ENCODE measurements around the gene PSMB5.
A peak's percentile ranks its signal among the peaks of the same experiment; 100 is the strongest.
"Not testable (repeated sequence)": the region's sequence is repeated elsewhere in the genome, so short reads cannot be mapped to it uniquely, and the experiment has no call there.

PSMB5 gene

GRCh38 chr14:23013054-23013748 lies 21.5 kb downstream of the PSMB5 start:
- DNase-seq, result peak; percentile 66 to 94

DNA sequence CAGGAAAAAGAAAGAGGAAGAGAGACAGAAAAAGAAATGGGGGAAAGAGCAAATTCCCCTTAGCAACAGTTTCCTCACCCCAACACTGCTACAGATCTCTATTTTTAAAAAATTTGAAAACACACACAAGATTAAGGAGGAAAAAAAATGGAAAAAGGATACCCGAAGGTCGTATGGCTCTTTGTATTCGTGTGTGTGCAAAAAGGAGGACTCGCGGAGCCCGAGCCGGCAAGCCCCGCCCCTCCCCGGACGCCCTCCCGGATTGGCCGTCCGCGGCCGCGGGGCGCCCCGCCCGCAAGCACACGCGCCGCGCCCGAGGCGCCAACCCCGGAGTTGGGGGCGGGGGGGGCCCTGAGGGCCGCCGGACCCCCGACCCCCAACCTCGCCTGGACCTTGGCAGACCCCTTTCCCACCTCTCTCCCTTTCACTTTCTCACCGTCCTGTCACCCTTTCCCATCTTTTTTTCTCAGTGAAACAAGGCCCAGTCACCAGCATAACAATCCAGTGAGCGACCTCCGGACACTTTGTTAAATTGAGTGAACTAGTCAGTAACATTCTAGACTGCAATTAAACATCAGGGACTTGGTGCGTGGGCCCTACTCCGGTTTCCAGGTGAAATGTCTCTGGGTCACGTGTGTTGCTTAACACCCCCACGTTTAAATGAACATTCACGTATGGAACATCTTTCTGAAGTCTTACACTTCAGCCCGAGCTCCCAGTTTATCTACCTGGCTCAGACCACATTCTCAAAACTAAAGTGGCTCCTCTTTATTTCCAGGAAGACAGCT lies 24.6 kb downstream of the PSMB5 start, which contains the start of gene C14orf93:
Gene C14orf93, minus strand, starts transcription at position 205 of the 788 bp plus-strand sequence. CDS start 11,120 bp downstream, outside the sequence.
- DNase-seq, result peak; percentile 70 to 80

- DNase-seq, result no peak
Measured at GRCh38 chr14:23009483-23009938, 25.2 kb downstream of the PSMB5 start.

DNA sequence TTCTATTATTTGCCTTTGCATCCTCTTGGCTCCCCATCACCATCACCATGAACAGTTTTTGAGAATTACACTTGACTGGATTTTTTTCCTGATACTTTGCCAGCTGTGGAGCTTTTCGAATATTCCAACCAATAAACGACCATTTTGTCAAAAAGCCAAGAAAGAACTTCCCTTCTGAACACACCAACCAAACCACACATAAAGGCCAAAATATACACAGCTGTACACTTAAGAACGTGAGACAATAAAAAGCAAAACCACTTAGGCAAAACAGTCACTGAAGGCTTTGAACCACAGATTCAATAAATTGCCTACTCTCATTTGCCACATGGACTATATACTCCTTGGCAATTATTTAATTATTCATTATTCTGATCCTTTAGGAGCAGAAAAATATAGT lies 25.9 kb downstream of the PSMB5 start:
- no peak for DNase-seq

DNA sequence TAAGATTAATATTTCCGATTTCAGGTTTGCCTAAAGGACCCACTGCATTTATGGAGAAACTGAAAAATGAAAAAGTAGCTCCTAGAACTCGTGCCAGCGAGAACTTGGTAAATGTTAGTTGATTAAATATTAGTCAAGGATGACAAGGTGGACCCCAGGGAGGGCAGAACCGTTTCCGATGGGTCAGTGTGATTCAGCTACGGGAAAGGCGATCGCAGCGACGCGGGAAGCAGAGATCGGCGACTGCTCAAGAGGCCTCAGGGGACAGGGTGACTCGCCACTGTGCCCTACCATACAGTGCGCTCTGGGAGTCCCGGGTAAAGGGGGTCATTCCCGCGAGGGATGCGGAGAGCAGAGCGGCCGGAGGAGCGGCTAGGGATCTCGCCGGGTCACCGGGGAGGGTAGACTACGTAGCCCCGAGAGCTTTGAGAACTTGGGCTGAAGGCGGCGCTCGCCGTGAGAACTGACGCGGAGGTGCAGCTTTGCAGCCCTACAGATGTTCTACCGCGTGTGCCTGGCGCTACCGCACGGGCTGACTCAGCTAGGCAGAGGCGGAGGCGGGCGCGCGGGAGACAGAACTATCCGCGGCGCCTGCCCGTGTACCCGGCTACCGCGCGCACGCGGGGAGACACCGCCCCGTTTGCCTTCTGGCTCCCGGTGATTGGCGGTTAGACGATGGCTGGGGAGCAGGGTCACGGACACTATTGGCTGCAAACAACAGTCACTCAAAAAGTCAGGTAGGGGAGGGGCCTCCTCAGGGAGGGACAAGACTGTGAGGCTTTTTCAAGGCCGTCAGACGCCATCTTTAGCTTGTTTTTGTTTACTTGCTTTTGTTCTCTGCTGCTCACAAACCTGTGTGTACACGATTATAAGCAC lies 27.9 kb downstream of the PSMB5 start:
- peak; percentile 99 to 100 for DNase-seq

GRCh38 chr14:23006188-23006534 lies 28.5 kb downstream of the PSMB5 start:
- DNase-seq, result no peak

DNA sequence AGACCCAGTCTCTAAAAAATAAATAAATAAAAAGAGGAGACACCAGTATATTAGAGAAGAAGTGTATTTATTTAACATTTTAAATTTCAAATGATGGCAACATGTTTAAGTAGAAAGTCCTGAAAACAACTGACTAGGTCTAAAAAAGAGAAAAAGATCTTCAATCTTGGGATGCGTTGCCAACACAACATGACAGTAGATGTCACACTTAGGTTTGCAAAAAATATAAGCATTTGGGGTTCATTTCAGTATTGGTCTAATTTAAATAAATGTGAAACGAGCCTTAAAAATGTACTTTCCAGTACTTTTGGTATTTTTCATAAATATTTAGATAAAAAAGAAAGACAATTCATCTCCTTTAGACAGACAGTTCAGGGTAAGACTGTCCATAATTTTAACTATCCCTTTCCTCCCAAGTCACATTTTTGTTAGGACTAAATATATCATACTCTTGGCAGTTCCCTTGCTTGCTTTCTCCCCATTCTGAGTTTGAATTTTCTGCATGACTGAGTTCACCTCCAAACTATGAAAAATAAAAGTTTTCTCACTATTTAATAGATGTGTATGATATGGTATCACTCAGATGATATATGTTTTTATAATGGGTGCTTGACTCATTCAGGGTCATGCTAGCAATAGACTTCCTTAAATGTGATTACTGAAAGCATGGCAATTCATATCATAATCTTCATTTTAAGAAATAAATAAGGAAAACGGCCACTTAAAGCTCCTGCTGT lies 29.1 kb downstream of the PSMB5 start:
- no peak for DNase-seq

DNA sequence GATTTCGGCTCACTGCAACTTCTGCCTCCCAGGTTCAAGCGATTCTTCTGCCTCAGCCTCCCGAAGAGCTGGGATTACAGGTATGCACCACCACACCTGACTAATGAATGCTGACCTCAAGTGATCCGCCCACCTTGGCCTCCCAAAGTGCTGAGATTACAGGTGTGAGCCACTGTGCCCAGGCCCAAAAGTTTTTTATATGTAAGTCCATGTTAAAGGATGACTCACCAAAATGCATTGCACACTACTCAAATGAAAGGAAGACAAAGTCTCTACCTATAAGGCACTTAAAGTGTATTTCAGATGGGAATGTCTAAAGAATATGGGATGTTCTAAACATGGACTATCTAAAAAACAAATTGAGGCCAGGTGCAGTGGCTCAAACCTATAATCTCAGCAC lies 30.4 kb downstream of the PSMB5 start:
- not testable (repeated sequence) for DNase-seq

- DNase-seq, result no peak
Measured at GRCh38 chr14:23002592-23002991, 32.1 kb downstream of the PSMB5 start.

DNA sequence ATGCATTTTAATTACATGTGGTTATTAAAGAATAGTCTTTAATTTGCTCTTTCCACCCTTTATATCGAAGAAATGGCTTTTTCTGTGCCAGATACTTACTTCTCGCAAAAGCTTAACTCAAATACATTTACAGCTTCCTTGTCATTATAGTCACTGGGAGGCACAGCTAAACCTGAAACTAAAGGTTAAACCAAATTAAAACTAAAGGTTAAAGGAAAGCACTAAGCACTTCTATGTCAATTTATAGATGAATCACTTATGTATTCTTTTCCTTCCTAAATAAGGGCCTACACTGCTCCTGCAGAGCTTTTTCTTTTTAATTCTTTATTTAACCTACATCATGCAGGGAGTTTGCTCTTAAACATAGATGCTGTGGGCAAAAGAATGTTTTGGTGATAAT lies 33.8 kb downstream of the PSMB5 start:
- no peak for DNase-seq

DNA sequence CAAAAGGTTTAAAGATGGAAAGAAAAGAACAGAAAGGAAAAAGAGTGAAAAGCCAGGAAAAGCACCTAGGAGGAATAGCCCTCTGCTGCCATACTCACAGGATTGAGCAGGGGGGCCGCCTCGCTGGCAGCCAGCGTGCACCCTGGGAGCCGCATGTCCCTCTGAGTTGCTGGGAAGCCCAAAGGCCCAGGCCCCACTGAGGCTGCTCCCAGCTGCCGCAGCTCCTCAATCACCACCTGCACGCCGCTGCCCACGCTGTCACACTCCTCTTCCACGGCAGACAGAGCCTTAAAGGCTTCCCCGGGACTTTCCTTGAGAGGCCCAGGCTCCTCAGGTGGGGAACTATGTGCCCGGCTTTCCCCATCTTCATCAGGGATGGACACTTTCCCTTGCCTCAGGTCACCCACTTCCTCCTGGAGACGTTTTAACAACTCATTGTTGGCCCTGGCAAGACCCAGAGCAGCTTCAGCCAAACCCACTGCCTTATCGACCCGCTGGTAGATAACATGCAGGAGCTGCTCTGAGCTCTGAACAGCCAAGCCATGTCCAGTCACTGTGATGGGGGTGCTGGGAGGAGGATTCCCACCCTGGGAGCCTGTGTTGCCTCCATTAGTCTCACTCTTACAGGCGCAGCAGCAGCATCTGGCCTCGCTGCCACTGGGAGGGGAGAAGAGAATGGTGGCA lies 36.2 kb downstream of the PSMB5 start:
- DNase-seq, result peak; percentile 32 to 61

DNA sequence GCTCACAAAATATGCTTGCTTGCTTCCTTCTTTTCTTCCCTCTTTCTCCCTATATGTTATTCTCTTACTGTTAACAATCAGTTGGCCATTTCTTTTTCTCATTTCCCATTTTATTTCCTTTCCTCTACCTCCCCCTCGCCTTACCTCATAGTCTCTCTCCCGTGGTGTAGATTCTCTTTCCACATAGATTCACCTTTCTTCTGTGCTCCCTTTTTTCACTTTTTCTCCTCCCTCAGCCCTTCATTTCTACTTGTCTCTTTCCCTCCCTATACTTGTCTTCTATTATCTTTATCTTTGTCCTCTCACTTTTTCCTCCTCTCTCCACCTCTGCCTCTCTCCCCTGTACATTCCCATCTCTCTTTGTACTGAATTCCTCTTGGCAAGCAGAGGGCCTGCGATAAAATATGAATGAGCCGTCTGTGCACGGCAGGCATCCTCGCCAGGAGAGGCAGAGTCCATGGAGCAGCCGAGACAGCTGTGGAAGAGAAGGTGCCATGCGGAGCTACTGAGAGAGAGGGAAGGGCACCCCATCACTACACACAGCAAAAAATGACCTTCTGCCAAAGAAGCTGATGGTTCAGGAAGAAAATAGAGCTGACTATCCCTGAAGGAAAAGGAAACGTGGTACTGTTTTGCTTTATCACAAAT lies 36.9 kb downstream of the PSMB5 start:
- DNase-seq, result peak; percentile 53 to 78

GRCh38 chr14:22996768-22997654 lies 37.7 kb downstream of the PSMB5 start:
- peak; percentile 100 for DNase-seq

DNA sequence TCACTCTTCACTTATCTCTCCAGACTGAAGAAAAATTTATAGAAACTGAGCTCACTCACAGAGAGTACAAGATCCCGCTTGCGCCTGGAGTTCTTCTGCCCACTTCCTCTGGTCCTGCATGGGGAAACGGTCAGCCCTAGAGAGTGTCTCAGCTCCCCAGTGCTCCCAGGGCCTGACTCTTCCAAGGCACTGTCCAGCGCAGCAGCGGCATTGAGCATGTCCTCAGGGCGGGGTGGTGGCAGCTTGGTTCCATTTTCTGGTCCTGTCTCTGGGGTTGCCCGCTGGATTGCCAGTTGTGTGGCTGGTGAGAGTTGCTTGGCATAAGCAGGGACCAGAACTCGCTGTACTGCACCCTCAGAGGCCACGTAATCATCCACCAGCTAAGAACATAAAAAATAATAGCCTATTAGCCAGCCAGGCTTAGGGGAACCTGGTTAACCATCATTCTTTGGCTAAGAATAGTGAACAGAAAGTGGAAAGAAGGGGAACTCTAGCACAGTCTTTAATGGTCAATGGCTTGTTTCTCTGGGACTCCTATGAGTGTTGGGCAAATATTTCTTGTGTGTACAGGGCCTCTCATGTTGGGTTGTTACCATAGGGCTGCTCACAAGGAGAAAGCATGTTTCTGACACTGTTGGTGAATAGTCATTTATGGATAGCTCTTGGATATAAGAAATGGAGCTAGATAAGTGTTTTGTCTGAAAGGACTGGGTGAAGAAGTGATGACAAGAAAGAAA lies 38.6 kb downstream of the PSMB5 start:
- peak in 1 of 2 experiments; percentile 54 for DNase-seq

DNA sequence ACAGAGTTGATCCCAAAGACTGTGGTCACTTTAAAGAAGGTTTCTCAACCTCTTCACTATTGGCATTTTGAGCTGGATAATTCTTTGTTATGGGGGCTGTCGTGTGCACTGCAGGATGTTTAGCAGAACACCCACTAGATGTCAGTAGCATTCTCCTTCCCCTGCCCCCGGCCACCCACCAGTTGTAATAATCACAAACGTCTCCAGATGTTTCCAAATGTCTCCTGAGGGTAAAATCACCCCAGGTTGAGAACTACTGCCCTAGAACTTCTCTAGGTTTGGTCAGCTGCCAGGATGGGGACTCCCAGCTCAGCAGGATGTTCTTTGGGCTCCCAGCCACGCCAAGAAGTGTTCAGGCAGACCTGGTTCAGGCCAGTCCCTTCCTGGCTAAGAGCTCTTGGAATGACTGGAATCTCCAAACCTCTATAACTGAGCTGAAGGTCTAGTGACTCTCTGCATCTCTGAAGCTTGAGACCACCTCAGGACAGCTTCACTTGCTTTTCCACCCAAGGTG lies 39.9 kb downstream of the PSMB5 start:
- DNase-seq, result peak; percentile 84 to 87

- no peak for DNase-seq
Measured at GRCh38 chr14:22993517-22993916, 41.2 kb downstream of the PSMB5 start.

DNA sequence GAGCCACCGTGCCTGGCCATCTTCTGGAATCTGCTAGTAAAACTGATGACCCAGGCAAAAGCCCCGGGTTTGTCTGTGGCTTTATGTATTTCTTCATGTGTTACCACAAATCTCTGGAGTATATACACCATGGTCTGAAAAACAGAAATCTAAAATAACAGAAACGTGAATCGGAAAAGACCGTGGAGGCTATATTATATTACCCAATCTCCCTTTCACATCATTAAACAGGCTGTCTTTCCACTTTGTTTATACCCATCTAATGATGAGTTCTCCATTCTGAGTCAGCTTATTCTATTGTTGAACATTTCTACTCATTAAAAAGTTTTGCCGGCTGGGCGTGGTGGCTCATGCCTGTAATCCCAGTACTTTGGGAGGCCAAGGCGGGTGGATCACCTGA lies 42.8 kb downstream of the PSMB5 start:
- DNase-seq, result no peak

- DNase-seq, result peak in 1 of 2 experiments; percentile 31
Measured at GRCh38 chr14:22987291-22987690, 47.4 kb downstream of the PSMB5 start.

DNA sequence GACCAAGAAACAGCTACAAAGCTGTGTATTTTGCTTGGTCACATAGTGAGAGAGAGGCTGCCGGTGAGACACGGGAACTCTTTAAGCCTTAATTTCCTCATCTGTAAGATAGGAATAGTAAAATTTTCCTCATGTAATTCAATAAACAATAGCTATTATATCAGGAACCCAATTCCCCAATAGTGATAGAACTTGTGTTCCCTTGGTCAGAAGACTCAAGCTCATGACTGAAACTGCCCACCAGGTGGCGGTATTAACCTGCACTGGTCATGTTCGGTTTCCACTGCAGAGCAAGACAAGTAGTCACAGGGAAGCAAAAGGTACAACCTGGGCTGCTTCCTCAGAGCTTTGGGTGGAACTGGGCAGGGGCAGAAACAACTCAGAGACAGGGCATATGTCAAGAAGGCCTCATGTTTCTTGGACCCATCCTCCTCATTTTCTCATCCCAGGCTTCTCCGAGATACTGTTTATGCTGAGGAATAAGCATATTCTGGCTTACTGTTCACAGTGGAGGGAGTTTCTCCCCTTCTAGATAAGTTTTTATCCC lies 48.1 kb downstream of the PSMB5 start:
- DNase-seq, result peak; percentile 87 to 95
